HG03060 (cell line): ENCODE results near the gene FAM229B.
"Not testable (repeated sequence)": the region's sequence is repeated elsewhere in the genome, so short reads cannot be mapped to it uniquely, and the experiment has no call there.

ENCODE experiments used
- ATAC-seq: cut with Tn5 transposase; IDR thresholded peaks from one replicate; pipeline ENCODE4 v1.9.1; 2021; ENCODE audit warnings: low read depth, moderate number of reproducible peaks; ENCODE audit not compliant: unreplicated experiment

FAM229B gene

DNA sequence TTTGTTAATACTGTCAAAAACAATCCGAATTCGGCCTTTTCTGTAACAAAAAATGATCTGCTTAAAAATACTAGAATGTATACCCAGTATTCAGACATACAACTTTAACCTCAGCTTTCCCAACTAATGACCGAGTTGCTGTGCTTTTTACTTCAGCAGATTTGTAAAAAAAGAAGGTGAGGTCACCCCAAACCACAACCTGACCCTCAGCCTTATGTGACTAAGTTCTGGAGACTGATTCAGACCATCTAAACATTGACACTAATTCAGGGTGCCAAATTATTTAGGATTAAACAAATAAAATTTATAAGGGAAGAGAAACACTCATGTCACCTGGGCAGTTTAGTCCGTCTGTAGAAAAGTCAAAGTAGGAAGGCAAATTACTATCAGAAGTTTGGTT, 25.8 kb upstream of the FAM229B start:
- ATAC-seq = no peak

DNA sequence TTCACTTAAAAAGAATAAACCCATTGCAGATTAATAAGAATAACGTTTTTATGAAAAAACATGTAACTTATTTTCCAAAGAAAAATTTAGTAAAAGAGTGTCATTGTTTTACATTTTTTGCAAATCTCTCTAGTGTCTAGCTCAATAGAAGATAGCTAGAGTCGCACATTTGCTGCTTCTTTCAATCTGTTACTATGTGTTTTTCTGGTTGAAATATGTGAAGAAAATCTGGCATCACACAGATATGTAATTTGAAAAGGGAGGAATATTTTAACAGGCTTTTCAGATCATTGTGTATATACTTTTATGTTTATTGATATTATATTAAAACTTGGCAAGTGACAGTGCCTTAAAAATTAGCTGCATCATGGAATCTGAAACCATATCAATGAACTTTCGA, 24.4 kb upstream of the FAM229B start:
- no peak for ATAC-seq

DNA sequence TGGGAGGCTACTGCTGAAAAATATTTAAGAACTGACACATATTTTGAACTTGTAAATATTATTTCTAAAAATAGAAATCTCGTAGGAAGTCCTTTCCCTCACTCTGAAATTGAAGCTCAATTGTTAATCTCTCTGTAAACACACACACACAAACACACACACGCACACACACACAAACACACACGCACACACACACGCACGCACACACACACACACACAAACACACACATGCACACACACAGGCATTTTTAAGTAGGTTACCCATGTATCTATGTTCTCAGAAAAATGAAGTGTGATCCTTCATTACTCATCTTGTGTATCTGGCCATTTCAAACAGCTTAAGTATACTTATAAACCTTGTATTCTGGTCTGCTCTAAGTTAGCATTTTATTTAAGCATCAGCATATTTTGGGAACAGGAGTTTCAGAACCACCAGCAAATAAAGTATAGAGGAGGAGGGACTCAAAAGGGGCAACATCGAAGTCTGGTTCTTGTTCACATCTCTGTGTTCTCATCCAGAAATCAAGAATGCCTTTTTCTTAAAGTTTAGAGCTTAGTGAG, 21.9 kb upstream of the FAM229B start:
- no peak for ATAC-seq

DNA sequence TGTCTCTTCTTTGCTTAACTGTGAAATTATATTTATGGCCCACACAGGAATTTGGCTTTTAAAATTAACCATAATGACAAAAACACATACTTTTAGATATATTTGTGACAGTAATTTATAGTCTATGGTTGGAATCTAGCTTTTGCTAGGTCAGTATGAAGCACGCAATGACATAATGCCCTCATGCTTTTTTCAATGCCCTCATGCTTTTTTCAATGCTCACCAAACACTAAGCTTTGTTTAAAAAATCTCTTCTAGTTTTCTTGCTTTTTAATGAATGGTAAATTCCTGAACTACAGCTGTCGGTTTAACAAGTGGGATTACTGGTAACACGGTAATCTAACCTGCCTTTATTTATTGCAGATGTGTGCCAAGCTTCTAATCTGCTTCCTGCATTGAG, 20.8 kb upstream of the FAM229B start:
- ATAC-seq = no peak

DNA sequence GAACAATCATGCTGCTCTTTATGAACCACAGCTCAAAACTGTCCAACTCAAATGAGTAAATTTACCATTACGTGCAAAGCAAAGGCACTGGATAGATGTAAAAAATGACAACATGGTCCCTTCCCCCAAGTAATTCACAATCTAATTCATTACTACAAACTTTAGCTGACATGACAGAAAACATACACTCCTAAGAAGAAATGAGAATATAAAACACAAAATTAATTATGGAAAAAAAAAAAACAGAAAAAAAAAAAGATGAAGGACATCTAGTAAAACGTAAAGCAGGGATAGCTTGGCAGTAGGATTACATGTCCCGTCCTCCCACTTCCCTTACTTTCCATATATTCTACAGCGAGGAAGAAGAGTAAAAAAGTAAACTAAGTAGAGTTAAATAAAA, 5.8 kb upstream of the FAM229B start:
- ATAC-seq = no peak

DNA sequence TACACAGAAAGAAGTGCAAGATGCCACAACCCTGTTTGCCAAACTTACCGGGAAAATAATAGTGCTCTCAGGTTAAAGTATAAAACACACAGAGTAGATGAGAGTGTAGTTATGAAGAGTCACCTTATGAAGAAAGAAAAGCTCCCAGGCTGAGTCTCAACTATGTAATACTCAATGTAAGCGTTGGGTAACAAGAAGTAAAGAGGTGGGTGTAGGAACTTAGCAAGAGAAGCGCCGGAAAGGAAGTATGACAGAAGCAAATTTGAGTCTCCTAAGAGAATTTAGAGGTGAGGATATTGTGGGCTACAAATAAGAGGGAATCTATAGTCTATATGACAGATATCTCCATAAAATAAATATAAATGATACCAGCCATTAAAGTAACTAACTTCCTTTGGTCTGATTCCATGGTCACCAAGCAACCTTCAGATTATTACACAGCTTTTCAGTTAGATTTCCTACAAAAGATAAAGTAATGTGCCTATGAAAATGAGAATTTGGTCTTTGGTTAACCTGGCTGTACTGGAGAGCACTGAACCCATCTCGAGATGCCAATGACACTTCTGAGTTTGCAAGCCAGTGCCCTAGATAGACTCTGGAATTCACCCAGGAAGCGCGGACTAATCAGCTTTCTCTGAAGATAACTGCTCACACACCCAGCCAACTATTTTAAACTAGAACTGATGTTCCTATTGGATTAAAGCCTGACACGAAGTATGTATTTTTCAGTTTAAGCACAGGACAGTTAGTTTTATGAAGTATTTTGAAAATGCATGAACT, 1.9 kb upstream of the FAM229B start:
- ATAC-seq = no peak

DNA sequence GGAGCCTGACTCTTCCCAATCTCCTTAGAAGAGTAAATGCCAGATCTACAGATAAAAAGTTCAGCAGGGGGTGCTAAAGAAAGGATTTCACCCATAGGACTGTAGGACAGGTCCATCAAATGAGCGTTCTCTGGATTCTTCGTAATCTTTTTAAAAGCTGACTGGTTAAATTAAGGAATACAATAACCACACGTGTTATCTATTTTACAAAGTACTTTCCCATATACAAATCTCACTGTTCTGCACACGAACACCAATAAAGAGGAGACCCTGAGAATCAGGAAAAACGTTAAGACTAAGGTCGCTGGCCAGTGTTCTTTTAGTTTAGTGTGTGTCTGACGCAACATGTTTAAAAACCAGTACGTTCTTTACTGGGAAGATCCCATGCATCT, 651 bp upstream of the FAM229B start:
- peak; percentile 12 for ATAC-seq

DNA sequence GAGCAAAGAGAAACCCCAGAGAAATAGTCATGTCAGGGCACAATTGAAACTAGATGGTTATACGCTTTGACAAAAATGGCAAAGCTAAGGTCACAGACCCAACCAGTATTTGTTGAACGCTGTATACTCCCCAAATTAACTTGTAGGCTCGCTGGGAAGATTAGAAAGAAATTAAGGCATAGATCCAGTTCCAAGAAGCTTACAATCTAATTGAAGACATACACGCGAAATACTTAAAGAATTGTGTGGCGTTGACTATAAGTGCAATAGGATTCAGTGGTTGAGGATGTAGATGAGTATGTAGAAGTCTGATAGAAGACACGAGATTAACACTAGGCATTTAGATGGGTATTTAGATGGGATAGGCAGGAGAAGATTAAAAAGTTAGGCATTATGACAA, 525 bp downstream of the FAM229B start:
- no peak for ATAC-seq

DNA sequence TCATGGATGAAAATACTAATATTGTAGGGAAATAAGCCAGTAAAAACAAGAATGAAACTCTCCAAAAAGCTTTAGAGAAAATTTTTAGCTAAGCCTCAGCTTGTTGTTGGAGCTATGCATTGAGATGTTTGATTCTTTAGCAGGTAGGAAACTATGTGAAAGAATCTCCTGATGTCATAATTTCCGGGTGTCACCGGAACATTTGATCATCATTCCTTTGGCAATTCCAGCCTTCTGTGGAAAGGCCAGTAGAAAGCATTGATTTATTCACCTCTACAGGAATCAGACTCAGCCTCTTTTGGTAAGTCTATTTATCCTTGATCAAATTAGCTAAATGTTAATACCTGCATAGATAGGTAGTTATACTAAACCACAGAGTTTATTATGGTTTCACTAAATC, 9.5 kb downstream of the FAM229B start:
- ATAC-seq = no peak

DNA sequence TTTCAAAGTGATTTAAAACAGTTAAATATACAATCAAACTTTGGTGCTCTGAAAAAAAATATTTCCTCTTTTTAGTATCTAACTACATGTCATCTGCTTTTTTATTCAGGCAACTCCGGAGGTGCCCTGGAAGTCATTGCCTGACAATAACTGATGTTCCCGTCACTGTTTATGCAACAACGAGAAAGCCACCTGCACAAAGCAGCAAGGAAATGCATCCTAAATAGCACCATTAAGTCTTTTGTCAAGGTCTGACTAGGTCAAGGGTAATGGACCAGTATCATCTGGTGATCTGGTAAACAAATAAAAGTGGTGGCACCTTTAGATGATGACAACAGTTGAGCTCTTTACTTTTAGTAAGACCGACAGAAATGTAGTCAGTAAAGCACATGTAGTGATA, 13.2 kb downstream of the FAM229B start:
- ATAC-seq = no peak

DNA sequence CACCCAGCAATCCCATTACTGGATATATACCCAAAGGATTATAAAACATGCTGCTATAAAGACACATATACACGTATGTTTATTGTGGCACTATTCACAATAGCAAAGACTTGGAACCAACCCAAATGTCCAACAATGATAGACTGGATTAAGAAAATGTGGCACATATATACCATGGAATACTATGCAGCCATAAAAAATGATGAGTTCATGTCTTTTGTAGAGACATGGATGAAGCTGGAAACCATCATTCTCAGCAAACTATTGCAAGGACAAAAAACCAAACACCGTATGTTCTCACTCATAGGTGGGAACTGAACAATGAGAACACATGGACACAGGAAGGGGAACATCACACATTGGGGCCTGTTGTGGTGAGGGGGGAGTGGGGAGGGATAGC, 18.6 kb downstream of the FAM229B start:
- ATAC-seq = not testable (repeated sequence)

DNA sequence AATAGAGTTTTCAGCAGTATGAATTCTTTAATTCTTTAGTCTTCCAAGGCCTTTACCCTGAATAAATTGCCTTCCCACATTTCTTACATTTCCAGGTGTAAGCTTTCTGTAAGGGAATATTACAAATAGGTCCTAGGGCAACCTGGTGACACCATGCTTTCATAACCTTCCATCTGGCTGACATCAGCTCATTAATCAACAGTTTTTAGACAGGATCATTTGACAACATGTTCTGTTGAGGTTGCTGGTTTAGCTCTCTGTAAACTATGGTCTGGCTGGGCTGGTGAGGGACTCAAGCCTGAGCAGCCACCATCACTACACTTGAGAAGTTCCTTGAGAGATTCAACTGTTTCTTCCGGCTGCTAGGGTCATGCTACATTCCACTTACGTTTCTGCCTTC, 19.2 kb downstream of the FAM229B start:
- no peak for ATAC-seq

DNA sequence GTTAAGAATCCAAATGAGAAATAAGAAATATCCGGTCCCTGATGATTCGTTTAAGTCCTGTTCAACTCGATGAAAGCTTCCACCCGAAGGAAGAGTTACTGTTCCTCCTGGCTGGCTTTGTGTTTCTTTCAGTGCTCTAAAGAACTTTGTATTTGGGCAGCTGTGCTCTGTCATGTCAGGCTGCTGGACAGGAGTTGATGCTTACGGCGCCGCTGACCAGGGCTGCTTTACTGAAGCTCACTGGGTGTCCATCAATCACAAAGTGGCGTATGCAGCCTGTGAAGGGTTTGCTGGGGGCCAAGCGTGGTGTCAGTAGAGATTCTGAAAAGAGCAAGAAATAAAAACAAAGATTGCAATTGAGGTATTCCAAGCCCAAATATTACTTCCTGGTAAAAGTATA, 21.9 kb downstream of the FAM229B start:
- no peak for ATAC-seq

DNA sequence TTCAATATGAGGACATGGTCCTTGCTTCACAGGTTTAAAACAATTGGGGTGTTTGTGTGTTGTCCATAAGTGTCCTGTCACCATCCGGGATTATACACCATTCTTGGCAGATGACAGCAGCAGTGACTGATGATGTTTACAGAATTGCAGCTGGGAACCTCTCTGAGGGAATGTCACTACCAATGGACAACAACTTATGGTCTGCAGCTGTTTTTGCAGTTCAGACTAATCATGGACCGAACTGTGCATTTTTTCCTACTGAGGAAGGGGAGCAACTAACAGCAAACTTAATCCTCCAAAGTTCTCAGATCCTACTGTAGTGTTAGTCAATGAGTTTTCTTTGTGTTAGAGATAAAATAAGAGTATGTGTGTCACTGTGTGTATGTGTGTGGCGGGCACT, 26.0 kb downstream of the FAM229B start:
- no peak for ATAC-seq

DNA sequence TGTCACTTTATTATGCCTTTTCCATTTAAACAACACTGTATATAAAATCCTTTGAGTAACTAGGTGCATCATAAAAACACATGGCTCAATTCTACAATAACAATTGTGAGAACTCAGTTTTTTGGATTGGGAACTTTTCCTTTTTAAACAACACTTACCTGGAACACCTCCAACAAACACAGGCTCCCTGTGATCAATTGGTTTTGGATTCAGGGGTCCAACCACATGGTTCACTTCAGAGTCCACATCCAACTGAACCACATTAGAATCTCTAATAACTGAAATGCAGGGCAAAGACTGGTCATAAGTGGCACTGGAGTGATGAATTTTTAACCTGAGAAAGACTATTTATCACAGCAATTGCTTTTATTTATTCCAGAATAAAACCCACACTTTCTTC, 26.5 kb downstream of the FAM229B start:
- no peak for ATAC-seq

DNA sequence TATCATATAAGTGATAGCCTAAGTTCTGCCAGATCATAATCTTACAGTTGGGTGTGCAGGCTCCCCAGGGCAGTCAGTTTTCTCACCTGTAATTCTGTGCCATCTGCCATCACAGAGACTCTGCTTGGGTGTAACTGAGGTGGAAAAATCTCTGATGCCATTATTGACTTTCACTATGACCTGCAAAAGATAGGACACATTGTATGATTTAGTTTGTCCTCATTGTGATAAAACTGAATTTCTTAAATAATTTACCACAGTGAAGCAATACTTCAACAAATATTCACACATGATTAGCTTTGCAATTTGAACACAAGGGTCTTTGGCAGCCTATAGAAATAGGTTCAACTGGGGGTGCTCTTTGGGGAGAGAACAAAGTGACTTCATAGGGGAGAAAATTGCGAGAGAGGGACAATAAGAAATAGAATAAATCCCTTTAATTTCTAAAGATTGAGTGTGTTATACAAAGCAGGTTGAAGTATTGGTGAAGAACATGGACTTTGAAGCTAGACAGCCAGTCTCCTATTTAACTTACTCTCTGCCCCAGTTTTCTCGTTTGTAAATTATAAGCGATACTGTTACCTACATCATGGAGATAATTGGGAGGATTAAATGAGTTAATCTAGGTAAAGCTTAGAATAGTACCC, 27.3 kb downstream of the FAM229B start:
- ATAC-seq = no peak

DNA sequence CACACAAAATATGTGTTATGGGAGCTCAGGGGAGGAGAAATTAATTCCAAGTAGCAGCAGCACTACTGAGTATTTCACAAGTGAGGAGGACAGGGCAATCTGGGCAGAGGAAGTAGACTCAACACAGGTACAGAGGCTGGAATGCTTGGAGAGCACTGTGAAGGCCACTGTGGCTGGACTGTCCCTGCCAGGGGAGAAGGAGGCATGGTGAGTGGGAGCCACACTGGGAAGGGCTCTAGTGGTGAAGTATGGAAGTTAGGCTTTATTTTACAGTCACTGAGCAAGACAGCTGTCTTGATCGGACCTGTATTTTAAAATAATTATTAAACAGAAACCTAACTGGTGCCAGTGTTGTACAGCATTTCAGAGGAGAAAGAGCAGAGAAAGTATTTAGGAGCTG, 28.8 kb downstream of the FAM229B start:
- no peak for ATAC-seq

DNA sequence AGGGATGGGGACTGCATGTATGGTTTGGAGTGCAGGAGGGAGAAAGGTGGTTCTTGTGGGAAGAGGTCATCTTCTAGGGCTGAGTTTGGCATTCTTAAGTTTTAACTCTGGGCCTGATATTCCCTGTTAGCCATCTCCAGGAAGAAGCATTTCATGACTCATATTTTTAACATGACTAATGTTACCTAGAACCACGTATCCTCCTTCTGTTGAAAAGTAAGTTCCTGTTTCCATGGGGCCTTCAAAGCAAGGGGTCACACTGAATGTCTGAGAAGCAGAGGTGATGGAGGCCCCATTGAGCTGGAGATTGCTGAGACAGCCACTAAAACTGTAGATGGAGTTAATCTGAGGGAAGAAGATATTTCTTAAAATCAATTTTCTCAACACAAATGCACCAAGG, 30.2 kb downstream of the FAM229B start:
- no peak for ATAC-seq

DNA sequence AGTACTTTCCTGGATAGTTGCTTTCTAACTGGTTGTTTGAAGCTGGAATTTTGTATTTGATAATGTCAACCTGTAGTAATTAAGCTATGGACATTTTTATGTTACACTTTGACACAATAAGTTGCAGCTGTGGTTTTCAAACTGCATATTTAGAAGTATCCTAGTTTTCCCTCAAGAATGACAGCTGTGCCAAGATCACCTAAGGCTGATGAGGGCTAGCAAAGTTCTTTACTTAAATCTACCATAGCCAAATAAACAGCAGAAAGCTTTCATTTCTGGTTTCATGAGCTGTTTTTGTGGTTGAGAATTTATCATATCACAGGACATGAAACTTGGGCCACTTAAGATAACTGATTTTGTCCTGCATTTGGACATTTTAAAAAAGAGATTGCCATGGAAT, 30.6 kb downstream of the FAM229B start:
- ATAC-seq = no peak

DNA sequence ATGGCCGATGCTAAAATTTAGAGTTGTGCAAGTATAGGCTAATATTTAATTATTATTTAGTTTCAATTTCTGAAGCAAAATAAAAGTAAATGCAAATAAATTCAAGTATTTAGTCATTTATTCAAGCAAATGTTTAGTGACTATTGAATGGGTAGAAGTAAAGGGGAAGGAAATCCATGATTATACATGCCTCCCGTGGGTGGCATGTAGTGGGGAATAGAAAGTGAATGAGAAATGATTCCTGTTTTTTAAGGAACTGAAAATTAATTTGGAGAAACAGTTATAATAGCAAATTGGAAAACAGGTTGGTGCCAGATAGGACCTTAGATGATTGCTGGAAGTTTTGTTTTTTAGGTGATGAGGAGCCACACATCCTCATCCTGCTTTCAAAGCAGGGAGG, 35.4 kb downstream of the FAM229B start:
- no peak for ATAC-seq

DNA sequence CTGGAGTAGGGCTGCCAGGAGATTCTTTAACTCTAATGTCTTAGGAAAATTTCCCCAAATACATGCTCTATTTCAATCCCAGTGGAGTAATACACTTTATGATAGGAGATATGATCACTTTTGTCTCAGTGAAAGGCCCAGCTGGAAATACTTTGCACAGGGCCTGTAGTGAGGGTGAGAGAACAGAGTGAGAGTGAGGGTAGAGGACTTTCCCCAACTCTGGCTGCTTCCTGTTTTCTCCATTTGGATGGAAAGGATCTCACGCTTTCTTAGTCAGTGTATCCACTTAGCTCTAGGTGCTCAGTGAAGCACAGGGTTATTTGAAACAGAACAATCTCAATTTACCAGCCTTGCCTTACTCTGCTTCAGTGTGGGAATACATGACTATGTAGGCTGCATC, 36.6 kb downstream of the FAM229B start:
- ATAC-seq = no peak

DNA sequence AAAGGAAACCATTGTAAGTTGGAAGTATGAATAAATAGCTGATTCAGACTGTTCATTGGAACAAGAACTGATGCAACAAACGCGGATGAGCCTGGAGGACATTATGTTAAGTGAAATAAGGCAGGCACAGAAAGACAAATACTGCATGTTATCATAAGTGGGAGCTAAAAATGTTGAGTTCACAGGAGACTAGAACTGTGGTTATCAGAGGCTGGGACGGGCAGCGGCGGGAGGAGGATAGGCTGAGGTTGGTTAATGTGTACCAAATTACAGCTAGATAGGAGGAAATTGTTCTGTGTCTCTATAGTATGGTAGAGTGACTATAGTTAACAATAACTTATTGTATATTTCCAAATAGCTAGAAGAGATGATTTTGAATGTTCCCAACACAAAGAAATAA, 40.8 kb downstream of the FAM229B start:
- ATAC-seq = no peak
